Neural progenitor cell (in vitro differentiated cells): ENCODE measurements around the gene SEC16B. TPM values are rescaled to one million over a fixed set of nuclear protein-coding genes. Genes with fewer than 3 reads are reported as not detected.

Experiments used
- DNase-seq: peaks from one replicate; pipeline ENCODE4 v3.0.0-alpha.2; 2016; ENCODE audit warnings: low spot score
- H2AFZ ChIP-seq: fragments of 200-600 bp; sonication (generic); replicated peaks from 2 replicates; pipeline ENCODE4 v1.6.1; 2016; ENCODE audit warnings: antibody characterized with exemption
- H3F3A ChIP-seq: fragments of 200-600 bp; sonication (generic); 2 replicates; pipeline ENCODE4 v1.6.1; 2016; ENCODE audit warnings: antibody characterized with exemption, low read depth
- H3K27ac ChIP-seq: fragments of 200-600 bp; sonication (generic); 2 replicates; pipeline ENCODE4 v1.5.1; 2016; ENCODE audit warnings: mild to moderate bottlenecking
- H3K27me3 ChIP-seq: fragments of 200-600 bp; sonication (generic); 2 replicates; pipeline ENCODE4 v1.6.1; 2016; ENCODE audit warnings: mild to moderate bottlenecking, moderate library complexity
- H3K36me3 ChIP-seq: fragments of 200-600 bp; sonication (generic); 2 replicates; pipeline ENCODE4 v1.5.1; 2016
- H3K4me1 ChIP-seq: fragments of 200-600 bp; sonication (generic); 2 replicates; pipeline ENCODE4 v1.6.1; 2016; ENCODE audit warnings: mixed run types
- H3K4me2 ChIP-seq: fragments of 200-600 bp; sonication (generic); 2 replicates; pipeline ENCODE4 v1.6.1; 2016
- H3K4me3 ChIP-seq: fragments of 200-600 bp; sonication (generic); 2 replicates; pipeline ENCODE4 v1.5.1; 2016
- H3K79me2 ChIP-seq: fragments of 200-600 bp; sonication (generic); 2 replicates; pipeline ENCODE4 v1.6.1; 2016; ENCODE audit warnings: low read depth
- H3K9ac ChIP-seq: fragments of 200-600 bp; sonication (generic); 2 replicates; pipeline ENCODE4 v1.6.1; 2016
- H3K9me3 ChIP-seq: fragments of 200-600 bp; sonication (generic); 2 replicates; pipeline ENCODE4 v1.5.1; 2016; ENCODE audit warnings: low read depth
- H4K20me1 ChIP-seq: fragments of 200-600 bp; sonication (generic); 2 replicates; pipeline ENCODE4 v1.6.1; 2016; ENCODE audit warnings: low read depth
- H3K27ac Mint-ChIP-seq: 3 replicates; pipeline ENCODE4 v1.8.0; 2021; ENCODE audit warnings: mixed read lengths
- H3K27me3 Mint-ChIP-seq: 2 replicates; pipeline ENCODE4 v1.8.0; 2022; ENCODE audit warnings: low read depth, mild to moderate bottlenecking, inconsistent platforms, moderate library complexity, mixed read lengths; ENCODE audit not compliant: insufficient read depth
- H3K36me3 Mint-ChIP-seq: 3 replicates; pipeline ENCODE4 v1.8.0; 2021; ENCODE audit warnings: mixed read lengths
- H3K4me1 Mint-ChIP-seq: 3 replicates; pipeline ENCODE4 v1.8.0; 2021; ENCODE audit warnings: mixed read lengths
- H3K4me3 Mint-ChIP-seq: 3 replicates; pipeline ENCODE4 v1.8.0; 2021; ENCODE audit warnings: mild to moderate bottlenecking, moderate library complexity, mixed read lengths
- H3K9me3 Mint-ChIP-seq: 3 replicates; pipeline ENCODE4 v1.8.0; 2020; ENCODE audit warnings: mixed read lengths
- CTCF ChIP-seq: fragments of 200-600 bp; sonication (generic); IDR thresholded peaks from 2 replicates; pipeline ENCODE4 v1.5.1; 2017; ENCODE audit warnings: antibody characterized with exemption, mild to moderate bottlenecking
- EZH2 ChIP-seq: fragments of 200-600 bp; sonication (generic); IDR thresholded peaks from 2 replicates; pipeline ENCODE4 v1.6.1; 2017; ENCODE audit warnings: antibody characterized with exemption, mild to moderate bottlenecking, moderate library complexity
- EZH2phosphoT487 ChIP-seq: fragments of 200-600 bp; sonication (generic); IDR thresholded peaks from 2 replicates; pipeline ENCODE4 v1.6.1; 2017; ENCODE audit warnings: antibody characterized with exemption
- total RNA-seq: library from RNA; depleted of rRNA; stranded (reverse); fragments of >200 nt; gene quantifications from 2 replicates; pipeline ENCODE4 v1.2.3, GENCODE V29; 2015; ENCODE audit warnings: low replicate concordance

Gene SEC16B
- total RNA-seq, 1 donor from 2014 or later, result 0.67 TPM

DNA sequence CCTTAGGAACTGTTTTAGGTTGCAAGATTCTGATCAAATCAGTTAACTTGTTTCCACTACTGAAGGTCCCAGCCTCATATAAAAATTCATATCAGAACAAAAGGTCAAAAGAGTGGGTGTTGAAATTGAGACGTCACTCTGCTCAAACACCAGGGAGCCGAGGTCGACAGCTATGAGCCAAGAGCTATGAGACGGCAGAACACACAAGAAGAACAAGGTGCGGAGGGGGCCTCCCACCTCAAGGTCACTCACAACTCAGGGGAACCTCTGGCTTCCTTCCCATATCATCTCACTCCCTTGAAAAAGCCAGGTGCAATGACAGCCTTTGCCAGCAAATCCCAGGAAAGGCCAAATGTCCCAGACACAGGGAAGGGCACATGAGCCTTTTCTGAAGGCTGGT, 749 bp downstream of the SEC16B start:
- Mint-ChIP-seq H3K27ac (no peak overlapping the region), H3K9me3 (peaks cover 2% of the 10 kb centered on the region)
- TF ChIP-seq CTCF (no peak), EZH2 (no peak)

GRCh38 chr1:177966199-177966598, 3.7 kb downstream of the SEC16B start:
- Mint-ChIP-seq H3K27me3 (no peaks in the 10 kb centered on the region), H3K9me3 (peaks cover 2% of the 10 kb centered on the region), H3K4me3 (no peak overlapping the region), H3K4me1 (no peaks in the 10 kb centered on the region), H3K27ac (no peak overlapping the region), H3K36me3 (no peaks in the 10 kb centered on the region)
- TF ChIP-seq EZH2, result no peak
- no peak for TF ChIP-seq CTCF
- no peak for TF ChIP-seq EZH2phosphoT487
- H3K9me3 ChIP-seq, result no peaks in the 10 kb centered on the region
- no peak overlapping the region for H3K9ac ChIP-seq
- H3K4me3 ChIP-seq, result no peak overlapping the region
- H3K36me3 ChIP-seq, result no peaks in the 10 kb centered on the region
- no peaks in the 10 kb centered on the region for H3K27me3 ChIP-seq
- no peaks in the 10 kb centered on the region for H3K4me1 ChIP-seq
- H3K27ac ChIP-seq, result no peak overlapping the region
- H2AFZ ChIP-seq, result no peak overlapping the region
- H3K4me2 ChIP-seq, result no peak overlapping the region
- H3F3A ChIP-seq, result no peaks in the 10 kb centered on the region
- no peak for DNase-seq
- H3K79me2 ChIP-seq, result no peaks in the 10 kb centered on the region
- no peaks in the 10 kb centered on the region for H4K20me1 ChIP-seq

More for the DNA sequence above, 749 bp downstream of the SEC16B start:
- no peaks in the 10 kb centered on the region for H4K20me1 ChIP-seq
- H3K4me2 ChIP-seq, result no peak overlapping the region
- H3K4me1 Mint-ChIP-seq, result no peaks in the 10 kb centered on the region
- H3K4me3 ChIP-seq, result no peak overlapping the region
- DNase-seq, result no peak
- no peaks in the 10 kb centered on the region for H3F3A ChIP-seq
- H3K9ac ChIP-seq, result no peak overlapping the region
- no peaks in the 10 kb centered on the region for H3K9me3 ChIP-seq
- H3K4me3 Mint-ChIP-seq, result no peak overlapping the region
- no peaks in the 10 kb centered on the region for H3K79me2 ChIP-seq
- no peaks in the 10 kb centered on the region for H3K27me3 Mint-ChIP-seq
- H3K27ac ChIP-seq, result no peak overlapping the region
- no peaks in the 10 kb centered on the region for H3K4me1 ChIP-seq
- no peaks in the 10 kb centered on the region for H3K36me3 Mint-ChIP-seq
- no peaks in the 10 kb centered on the region for H3K36me3 ChIP-seq
- no peaks in the 10 kb centered on the region for H3K27me3 ChIP-seq
- H2AFZ ChIP-seq, result no peak overlapping the region

GRCh38 chr1:177965293-177965692, 4.6 kb downstream of the SEC16B start:
- no peaks in the 10 kb centered on the region for H3K36me3 ChIP-seq
- no peaks in the 10 kb centered on the region for H3K27me3 ChIP-seq
- H3K27ac ChIP-seq, result no peak overlapping the region
- no peaks in the 10 kb centered on the region for H3K36me3 Mint-ChIP-seq
- no peak overlapping the region for H3K4me3 ChIP-seq
- no peak overlapping the region for H2AFZ ChIP-seq
- no peaks in the 10 kb centered on the region for H3K4me1 ChIP-seq
- peaks cover 2% of the 10 kb centered on the region for H3K9me3 Mint-ChIP-seq
- H3K4me1 Mint-ChIP-seq, result peaks cover 2% of the 10 kb centered on the region
- no peaks in the 10 kb centered on the region for H3K79me2 ChIP-seq
- no peak overlapping the region for H3K27ac Mint-ChIP-seq
- H3K27me3 Mint-ChIP-seq, result no peaks in the 10 kb centered on the region
- H3K9me3 ChIP-seq, result no peaks in the 10 kb centered on the region
- H3K9ac ChIP-seq, result no peak overlapping the region
- no peaks in the 10 kb centered on the region for H4K20me1 ChIP-seq
- DNase-seq, result no peak
- no peak overlapping the region for H3K4me2 ChIP-seq
- H3K4me3 Mint-ChIP-seq, result no peak overlapping the region
- H3F3A ChIP-seq, result no peaks in the 10 kb centered on the region
- TF ChIP-seq EZH2phosphoT487 (no peak), CTCF (no peak)

DNA sequence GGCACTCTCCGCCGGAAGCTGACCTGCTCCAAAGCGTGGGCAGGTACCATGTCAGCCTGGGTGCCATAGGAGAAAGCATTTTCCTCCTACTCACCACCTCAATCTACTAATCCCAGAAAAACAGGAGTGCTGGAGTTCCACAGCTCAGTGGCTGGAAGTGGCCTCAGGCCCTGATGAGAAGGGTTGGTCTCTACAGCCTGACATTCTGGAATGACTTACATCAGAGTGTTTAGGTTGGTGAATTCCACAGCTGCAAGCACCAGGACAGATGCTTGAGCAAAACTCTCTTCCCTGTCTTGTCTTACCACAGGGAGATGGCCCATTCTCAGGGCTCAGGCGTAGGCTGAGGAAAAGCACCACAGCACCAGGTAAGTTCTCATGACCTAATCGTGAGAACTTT, 5.5 kb downstream of the SEC16B start:
- Mint-ChIP-seq H3K27ac (no peak overlapping the region), H3K4me1 (peaks cover 11% of the 10 kb centered on the region)

More for the DNA sequence above, 5.5 kb downstream of the SEC16B start:
- H3K36me3 ChIP-seq, result no peaks in the 10 kb centered on the region
- H3K4me2 ChIP-seq, result no peak overlapping the region
- no peak overlapping the region for H2AFZ ChIP-seq
- no peak overlapping the region for H3K9ac ChIP-seq
- no peaks in the 10 kb centered on the region for H3F3A ChIP-seq
- TF ChIP-seq EZH2phosphoT487, result no peak
- TF ChIP-seq CTCF, result no peak
- TF ChIP-seq EZH2, result no peak
- Mint-ChIP-seq H3K27me3 (no peaks in the 10 kb centered on the region), H3K9me3 (peaks cover 2% of the 10 kb centered on the region), H3K4me3 (no peak overlapping the region), H3K36me3 (no peaks in the 10 kb centered on the region)
- no peaks in the 10 kb centered on the region for H3K9me3 ChIP-seq
- no peak overlapping the region for H3K27ac ChIP-seq
- H4K20me1 ChIP-seq, result no peaks in the 10 kb centered on the region
- no peaks in the 10 kb centered on the region for H3K27me3 ChIP-seq
- DNase-seq, result no peak
- no peak overlapping the region for H3K4me3 ChIP-seq
- no peaks in the 10 kb centered on the region for H3K79me2 ChIP-seq
- H3K4me1 ChIP-seq, result no peaks in the 10 kb centered on the region
